Activated B cell treated with CpG ODN at 0.5 μM for 24 hours (primary cell): ENCODE measurements around the gene RTN4. TPM values are rescaled to one million over a fixed set of nuclear protein-coding genes. Genes with fewer than 3 reads are reported as not detected.
A peak's percentile ranks its signal among the peaks of the same experiment; 100 is the strongest.

ENCODE experiments used
- ATAC-seq: fragments of 200-7000 bp; cut with Tn5 transposase; one replicate; pipeline ENCODE4 v1.10.0; 2021; ENCODE audit warnings: low read depth, mild to moderate bottlenecking, moderate library complexity
- CTCF ChIA-PET: fragments of 350-600 bp; sonication (Branson Sonifier 250); formaldehyde crosslinking; loops from one replicate; lab custom pipeline; 2021; ENCODE audit warnings: antibody characterized with exemption; lab: Charles Lee
- POLR2A ChIA-PET: fragments of 350-600 bp; sonication (Branson Sonifier 250); formaldehyde crosslinking; loops from one replicate; lab custom pipeline; 2021; ENCODE audit warnings: antibody characterized with exemption; lab: Charles Lee
- DNase-seq: peaks from one replicate; pipeline ENCODE4 v3.0.0; 2022
- H3K27ac Mint-ChIP-seq: one replicate; pipeline ENCODE4 v1.8.0; 2020; ENCODE audit warnings: mixed read lengths
- H3K27me3 Mint-ChIP-seq: one replicate; pipeline ENCODE4 v1.8.0; 2021; ENCODE audit warnings: mixed read lengths
- H3K36me3 Mint-ChIP-seq: one replicate; pipeline ENCODE4 v1.8.0; 2021; ENCODE audit warnings: low read depth, mixed read lengths
- H3K4me1 Mint-ChIP-seq: one replicate; pipeline ENCODE4 v1.8.0; 2021; ENCODE audit warnings: mixed read lengths
- H3K4me3 Mint-ChIP-seq: one replicate; pipeline ENCODE4 v1.8.0; 2020; ENCODE audit warnings: mild to moderate bottlenecking, mixed read lengths
- H3K9me3 Mint-ChIP-seq: one replicate; pipeline ENCODE4 v1.8.0; 2020; ENCODE audit warnings: mixed read lengths
- intact Hi-C: fragments of 100-400 bp; cut with micrococcal nuclease; formaldehyde crosslinking; loops from one replicate; pipeline ENCODE4 v1.15.1; 2024
- total RNA-seq: library from RNA; stranded (reverse); gene quantifications from 2 replicates; pipeline ENCODE4 v1.2.3, GENCODE V29; 2022
- TF ChIP-seq, protein P1 (sequence below): fragments of 200-600 bp; IDR thresholded peaks from one replicate; pipeline ENCODE4 v1.8.0; 2022; ENCODE audit warnings: antibody characterized with exemption, mild to moderate bottlenecking

The RTN4 gene
- total RNA-seq, 1 donor from 2014 or later = 60.5 TPM

DNA sequence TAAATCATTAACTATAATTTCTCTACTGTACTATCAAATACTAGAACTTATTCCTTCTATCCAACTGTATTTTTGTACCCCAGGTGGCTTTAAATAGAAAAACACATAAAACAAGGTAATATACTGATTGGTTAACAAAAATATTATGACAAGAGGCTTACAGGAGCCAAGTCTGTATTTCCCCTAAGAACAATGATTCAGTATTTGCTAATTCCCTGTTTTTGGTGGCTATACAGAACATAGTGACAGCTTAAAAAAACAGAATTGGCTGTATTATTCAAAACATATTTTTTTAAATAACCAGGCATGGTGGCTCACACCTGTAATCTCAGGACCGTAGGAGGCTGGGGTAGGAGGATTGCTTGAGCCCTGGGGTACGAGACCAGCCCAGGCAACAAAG, 16.3 kb downstream of the RTN4 start:
- no peaks in the 10 kb centered on the region for H3K27me3 Mint-ChIP-seq
- peaks cover 13% of the 10 kb centered on the region for H3K9me3 Mint-ChIP-seq
- TF ChIP-seq, protein P1, sequence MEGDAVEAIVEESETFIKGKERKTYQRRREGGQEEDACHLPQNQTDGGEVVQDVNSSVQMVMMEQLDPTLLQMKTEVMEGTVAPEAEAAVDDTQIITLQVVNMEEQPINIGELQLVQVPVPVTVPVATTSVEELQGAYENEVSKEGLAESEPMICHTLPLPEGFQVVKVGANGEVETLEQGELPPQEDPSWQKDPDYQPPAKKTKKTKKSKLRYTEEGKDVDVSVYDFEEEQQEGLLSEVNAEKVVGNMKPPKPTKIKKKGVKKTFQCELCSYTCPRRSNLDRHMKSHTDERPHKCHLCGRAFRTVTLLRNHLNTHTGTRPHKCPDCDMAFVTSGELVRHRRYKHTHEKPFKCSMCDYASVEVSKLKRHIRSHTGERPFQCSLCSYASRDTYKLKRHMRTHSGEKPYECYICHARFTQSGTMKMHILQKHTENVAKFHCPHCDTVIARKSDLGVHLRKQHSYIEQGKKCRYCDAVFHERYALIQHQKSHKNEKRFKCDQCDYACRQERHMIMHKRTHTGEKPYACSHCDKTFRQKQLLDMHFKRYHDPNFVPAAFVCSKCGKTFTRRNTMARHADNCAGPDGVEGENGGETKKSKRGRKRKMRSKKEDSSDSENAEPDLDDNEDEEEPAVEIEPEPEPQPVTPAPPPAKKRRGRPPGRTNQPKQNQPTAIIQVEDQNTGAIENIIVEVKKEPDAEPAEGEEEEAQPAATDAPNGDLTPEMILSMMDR = no peak
- POLR2A ChIA-PET = interaction anchor here (1.6 to 2.2 kb wide), 2 partner anchors 14 to 17 kb away, joined by 5 to 7 read pairs; partner anchors contain the start of gene RTN4
- H3K4me3 Mint-ChIP-seq = no peak overlapping the region
- CTCF ChIA-PET = no interaction called here
- H3K36me3 Mint-ChIP-seq = peaks cover 10% of the 10 kb centered on the region
- no peak for DNase-seq
- peaks cover 64% of the 10 kb centered on the region for H3K4me1 Mint-ChIP-seq
- no peak overlapping the region for H3K27ac Mint-ChIP-seq
- intact Hi-C loops = loop anchor here (1.0 kb wide), 2 partner anchors 9 to 16 kb away; partner anchors contain the start of gene RTN4
- no peak for ATAC-seq

DNA sequence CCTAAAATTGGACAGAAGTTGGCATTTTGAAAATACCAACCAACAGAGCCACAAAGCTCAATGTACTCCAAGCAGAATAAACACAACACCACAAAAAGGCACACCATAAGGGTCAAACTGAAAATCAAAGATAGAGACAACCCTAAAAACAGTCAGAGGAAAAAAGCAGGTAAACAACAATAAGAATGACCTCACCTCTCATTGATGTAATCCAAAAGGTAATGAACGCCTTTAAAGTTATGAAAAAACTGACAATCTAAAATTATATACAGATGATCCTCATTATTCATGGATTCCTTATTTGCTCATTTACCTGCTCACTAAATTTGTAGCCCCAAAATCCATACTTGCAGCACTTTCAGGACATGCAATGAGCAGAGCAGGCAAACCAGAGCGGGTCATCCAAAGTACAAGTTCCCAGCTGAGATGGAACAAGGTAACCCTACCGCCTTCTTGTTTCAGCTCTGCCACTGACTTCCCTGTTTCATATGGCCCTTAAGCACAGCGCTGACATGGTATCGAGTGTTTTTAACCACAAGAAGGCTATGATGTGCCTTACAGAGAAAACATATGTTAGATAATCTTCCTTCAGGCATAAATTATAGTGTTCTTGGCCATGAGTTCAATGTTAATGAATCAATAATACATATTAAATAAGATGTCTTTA, 17.0 kb downstream of the RTN4 start:
- H3K9me3 Mint-ChIP-seq = peaks cover 11% of the 10 kb centered on the region
- H3K27me3 Mint-ChIP-seq = no peaks in the 10 kb centered on the region
- CTCF ChIA-PET = no interaction called here
- ATAC-seq = peak; percentile 86
- POLR2A ChIA-PET = interaction anchor here (0.5 to 2.2 kb wide), 3 partner anchors 15 to 165 kb away, joined by 3 to 7 read pairs (median 5); partner anchors contain the start of gene RTN4
- peaks cover 8% of the 10 kb centered on the region for H3K36me3 Mint-ChIP-seq
- TF ChIP-seq, protein P1 = no peak
- H3K4me3 Mint-ChIP-seq = no peak overlapping the region
- H3K4me1 Mint-ChIP-seq = peaks cover 57% of the 10 kb centered on the region
- intact Hi-C loops = loop anchor here (1.0 kb wide), 2 partner anchors 8 to 17 kb away; partner anchors contain the start of gene RTN4
- no peak overlapping the region for H3K27ac Mint-ChIP-seq
- DNase-seq = no peak

DNA sequence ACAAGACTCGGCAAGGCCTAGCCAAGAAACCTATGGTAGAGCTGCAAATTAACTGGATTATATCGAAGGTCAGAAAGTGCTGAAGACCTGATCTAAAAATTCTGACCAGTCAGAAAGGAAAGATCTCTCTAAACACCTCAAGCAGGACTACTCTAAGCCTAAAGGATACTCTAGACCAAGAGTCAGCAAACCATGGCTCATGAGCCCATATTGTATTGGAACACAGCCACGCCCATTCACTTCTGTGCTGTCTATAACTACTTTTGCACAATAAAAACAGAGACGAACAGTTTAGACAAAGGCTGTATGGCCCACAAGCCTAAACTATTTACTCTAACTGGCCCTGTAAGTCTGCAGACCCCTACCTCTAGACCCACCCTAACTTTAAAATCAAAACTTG, 18.7 kb downstream of the RTN4 start:
- Mint-ChIP-seq H3K36me3 (peaks cover 5% of the 10 kb centered on the region), H3K27me3 (no peaks in the 10 kb centered on the region), H3K4me1 (peaks cover 42% of the 10 kb centered on the region), H3K27ac (no peak overlapping the region), H3K9me3 (peaks cover 8% of the 10 kb centered on the region), H3K4me3 (no peak overlapping the region)
- DNase-seq = no peak
- ATAC-seq = no peak
- POLR2A ChIA-PET = no interaction called here
- CTCF ChIA-PET = no interaction called here
- intact Hi-C loops = no loop called here
- TF ChIP-seq, protein P1 = no peak

DNA sequence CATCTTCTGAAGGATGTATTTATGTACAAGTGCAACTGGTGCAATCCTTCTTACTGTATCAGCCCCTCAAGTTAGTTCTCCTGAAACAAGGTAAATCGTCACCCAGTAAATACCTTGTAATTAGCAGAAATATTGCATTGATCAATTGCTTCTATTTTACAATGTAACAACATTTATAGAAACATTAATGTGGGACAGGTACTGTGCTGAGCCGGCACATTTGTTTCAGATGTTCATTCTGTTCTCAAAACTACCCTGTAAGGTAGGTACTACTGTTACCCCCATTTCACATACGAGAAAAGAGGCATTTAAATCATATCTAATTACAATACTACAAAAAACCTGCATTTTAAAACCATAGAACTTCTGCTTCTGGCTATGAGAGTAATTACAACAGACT, 19.5 kb downstream of the RTN4 start:
- DNase-seq = no peak
- Mint-ChIP-seq H3K36me3 (peaks cover 4% of the 10 kb centered on the region), H3K27ac (no peak overlapping the region), H3K4me1 (peaks cover 40% of the 10 kb centered on the region), H3K9me3 (peaks cover 7% of the 10 kb centered on the region), H3K27me3 (no peaks in the 10 kb centered on the region), H3K4me3 (no peak overlapping the region)
- TF ChIP-seq, protein P1 = no peak
- ATAC-seq = no peak
- POLR2A ChIA-PET = no interaction called here
- intact Hi-C loops = no loop called here
- CTCF ChIA-PET = no interaction called here

DNA sequence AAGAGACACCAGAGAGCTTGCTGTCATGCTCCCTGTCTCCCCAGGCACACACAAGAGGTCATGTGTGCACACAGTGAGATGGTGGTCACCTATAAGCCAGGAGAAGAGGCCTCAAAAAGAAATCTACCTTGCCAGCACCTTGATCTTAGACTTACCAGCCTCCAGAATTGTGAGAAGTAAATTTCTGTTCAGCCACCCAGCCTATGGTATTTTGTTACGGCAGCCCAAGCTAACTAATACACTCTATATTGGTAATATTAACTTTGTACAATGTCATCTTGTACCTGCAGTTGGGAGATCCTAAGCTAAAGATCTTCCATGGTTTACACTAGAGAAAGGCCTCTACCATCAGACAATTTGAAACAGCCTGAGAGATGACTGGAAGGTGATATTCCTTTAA, 21.2 kb downstream of the RTN4 start:
- DNase-seq (no peak), ATAC-seq (no peak)
- peaks cover 31% of the 10 kb centered on the region for H3K4me1 Mint-ChIP-seq
- no peaks in the 10 kb centered on the region for H3K36me3 Mint-ChIP-seq
- H3K27me3 Mint-ChIP-seq = no peaks in the 10 kb centered on the region
- TF ChIP-seq, protein P1 = no peak
- H3K27ac Mint-ChIP-seq = no peak overlapping the region
- H3K4me3 Mint-ChIP-seq = no peak overlapping the region
- intact Hi-C loops = no loop called here
- ChIA-PET CTCF (no interaction called here), POLR2A (no interaction called here)
- H3K9me3 Mint-ChIP-seq = no peaks in the 10 kb centered on the region
